Mesendoderm (in vitro differentiated cells): Measurements from ENCODE around the gene ZNF418.
"Not testable (repeated sequence)": the region's sequence is repeated elsewhere in the genome, so short reads cannot be mapped to it uniquely, and the experiment has no call there.

ENCODE experiments used
- DNase-seq: peaks from one replicate; pipeline ENCODE4 v3.0.0; 2013
- H2AK5ac ChIP-seq: 2 replicates; pipeline ENCODE4 v1.6.1; 2013; ENCODE audit warnings: low read length, inconsistent platforms
- H2BK120ac ChIP-seq: 2 replicates; pipeline ENCODE4 v1.6.1; 2013; ENCODE audit warnings: low read depth, mild to moderate bottlenecking, low read length, moderate library complexity, mixed read lengths
- H2BK15ac ChIP-seq: replicated peaks from 2 replicates; pipeline ENCODE4 v1.6.1; 2013; ENCODE audit warnings: low read depth, mild to moderate bottlenecking, moderate library complexity
- H2BK5ac ChIP-seq: 2 replicates; pipeline ENCODE4 v1.6.1; 2013; ENCODE audit warnings: low read length, inconsistent platforms
- H3K18ac ChIP-seq: 2 replicates; pipeline ENCODE4 v1.6.1; 2013; ENCODE audit warnings: mild to moderate bottlenecking, low read length, mixed read lengths
- H3K23ac ChIP-seq: one replicate; pipeline ENCODE4 v1.6.1; 2013; ENCODE audit warnings: low read length
- H3K27ac ChIP-seq: 2 replicates; pipeline ENCODE4 v1.5.1; 2013; ENCODE audit warnings: low read depth, mild to moderate bottlenecking, inconsistent platforms, low read length, moderate library complexity
- H3K27me3 ChIP-seq: 2 replicates; pipeline ENCODE4 v1.6.1; 2013; ENCODE audit warnings: low read length, control low read depth, mild to moderate bottlenecking, inconsistent platforms; ENCODE audit not compliant: insufficient read depth, poor library complexity
- H3K36me3 ChIP-seq: 2 replicates; pipeline ENCODE4 v1.6.1; 2013; ENCODE audit warnings: low read length, inconsistent platforms; ENCODE audit not compliant: control insufficient read depth, insufficient read depth
- H3K4ac ChIP-seq: one replicate; pipeline ENCODE4 v1.6.1; 2013; ENCODE audit warnings: low read depth, mild to moderate bottlenecking, low read length, moderate library complexity
- H3K4me1 ChIP-seq: 2 replicates; pipeline ENCODE4 v1.6.1; 2013; ENCODE audit warnings: low read depth, low read length, inconsistent platforms; ENCODE audit not compliant: control insufficient read depth
- H3K4me2 ChIP-seq: 2 replicates; pipeline ENCODE4 v1.6.1; 2013; ENCODE audit warnings: low read length
- H3K4me3 ChIP-seq: 2 replicates; pipeline ENCODE4 v1.5.1; 2013; ENCODE audit warnings: mild to moderate bottlenecking, low read length
- H3K56ac ChIP-seq: one replicate; pipeline ENCODE4 v1.6.1; 2013; ENCODE audit warnings: low read length
- H3K79me1 ChIP-seq: 2 replicates; pipeline ENCODE4 v1.6.1; 2013; ENCODE audit warnings: low read length, inconsistent platforms
- H3K79me2 ChIP-seq: 2 replicates; pipeline ENCODE4 v1.6.1; 2013; ENCODE audit warnings: mild to moderate bottlenecking, low read length; ENCODE audit not compliant: control insufficient read depth, insufficient read depth
- H3K9ac ChIP-seq: 2 replicates; pipeline ENCODE4 v1.6.1; 2013; ENCODE audit warnings: low read length, inconsistent platforms
- H4K5ac ChIP-seq: one replicate; pipeline ENCODE4 v1.6.1; 2013; ENCODE audit warnings: low read length
- H4K8ac ChIP-seq: one replicate; pipeline ENCODE4 v1.6.1; 2013; ENCODE audit warnings: low read depth, mild to moderate bottlenecking, control low read depth, low read length, moderate library complexity
- WGBS: extraction: QIAGEN DNeasy Blood & Tissue Kit; methylation state at CpG from one replicate; pipeline ENCODE4 v1.1.7; 2013; ENCODE audit warnings: low lambda C conversion rate, missing lambda C conversion rate; ENCODE audit not compliant: insufficient coverage; ENCODE audit errors: extremely low coverage; 5-methylcytosine and 5-hydroxymethylcytosine counted together

ZNF418 gene

DNA sequence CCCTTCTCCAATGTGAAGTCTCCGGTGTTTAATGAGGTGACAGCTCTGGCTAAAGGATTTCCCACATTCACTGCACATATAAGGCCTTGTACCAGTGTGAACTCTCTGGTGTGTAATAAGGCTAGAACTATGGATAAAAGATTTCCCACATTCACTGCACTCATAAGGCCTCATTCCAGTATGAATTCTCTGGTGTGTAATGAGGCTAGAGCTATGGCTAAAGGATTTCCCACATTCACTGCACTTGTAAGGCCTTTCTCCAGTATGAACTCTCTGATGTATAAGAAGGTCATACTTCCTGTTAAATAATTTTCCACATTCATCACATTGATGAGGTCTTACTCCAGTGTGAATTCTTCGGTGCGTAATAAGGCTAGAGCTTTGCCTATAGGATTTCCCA, 6.4 kb upstream of the ZNF418 start:
- Histone ChIP-seq H2AK5ac (no peak overlapping the region), H3K36me3 (peaks cover 11% of the 10 kb centered on the region), H3K4me3 (no peak overlapping the region), H3K4me2 (no peak overlapping the region), H3K18ac (no peak overlapping the region), H2BK120ac (no peak overlapping the region), H3K27me3 (no peaks in the 10 kb centered on the region), H3K79me1 (peaks cover 33% of the 10 kb centered on the region), H3K27ac (no peak overlapping the region), H2BK5ac (no peak overlapping the region), H3K4me1 (peaks cover 8% of the 10 kb centered on the region), H3K79me2 (peaks cover 37% of the 10 kb centered on the region), H4K5ac (no peak overlapping the region), H3K9ac (no peak overlapping the region), H3K56ac (no peak overlapping the region), H3K4ac (no peak overlapping the region), H2BK15ac (no peak overlapping the region), H3K23ac (no peak overlapping the region), H4K8ac (no peak overlapping the region)
- no peak for DNase-seq
- no CpG with 5 or more reads among the region's 3 CpGs for WGBS

DNA sequence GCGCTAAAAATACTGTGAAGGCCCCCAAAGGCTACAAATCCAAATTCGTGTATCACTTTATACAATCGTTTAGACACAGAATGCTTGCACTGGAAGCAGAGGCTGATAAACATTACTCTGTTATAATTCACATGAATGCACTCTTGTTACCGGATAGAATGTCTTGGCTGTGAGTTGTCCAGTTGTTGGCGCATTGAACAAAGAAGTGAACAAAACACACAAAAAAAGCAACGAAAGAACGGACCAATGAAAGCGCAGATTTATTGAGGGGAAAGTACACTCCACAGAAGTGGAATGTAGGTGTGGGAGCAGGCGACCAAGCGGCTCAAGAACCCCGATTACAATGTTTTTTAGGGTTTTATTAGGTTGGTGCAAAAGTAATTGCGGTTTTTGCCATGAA, 529 bp upstream of the ZNF418 start:
- no peak overlapping the region for H2BK120ac ChIP-seq
- no CpG with 5 or more reads among the region's 12 CpGs for whole genome bisulfite sequencing
- H3K23ac ChIP-seq, result no peak overlapping the region
- no peak overlapping the region for H2BK15ac ChIP-seq
- H3K4me2 ChIP-seq, result no peak overlapping the region
- no peak overlapping the region for H3K56ac ChIP-seq
- no peak overlapping the region for H2BK5ac ChIP-seq
- H3K18ac ChIP-seq, result no peak overlapping the region
- no peaks in the 10 kb centered on the region for H3K27me3 ChIP-seq
- peaks cover 15% of the 10 kb centered on the region for H3K79me1 ChIP-seq
- no peak overlapping the region for H3K4ac ChIP-seq
- no peaks in the 10 kb centered on the region for H3K4me1 ChIP-seq
- H3K9ac ChIP-seq, result no peak overlapping the region
- H4K5ac ChIP-seq, result no peak overlapping the region
- H3K27ac ChIP-seq, result no peak overlapping the region
- no peak overlapping the region for H3K4me3 ChIP-seq
- H4K8ac ChIP-seq, result no peak overlapping the region
- peaks cover 3% of the 10 kb centered on the region for H3K36me3 ChIP-seq
- no peak overlapping the region for H2AK5ac ChIP-seq
- DNase-seq, result no peak
- H3K79me2 ChIP-seq, result peaks cover 17% of the 10 kb centered on the region

DNA sequence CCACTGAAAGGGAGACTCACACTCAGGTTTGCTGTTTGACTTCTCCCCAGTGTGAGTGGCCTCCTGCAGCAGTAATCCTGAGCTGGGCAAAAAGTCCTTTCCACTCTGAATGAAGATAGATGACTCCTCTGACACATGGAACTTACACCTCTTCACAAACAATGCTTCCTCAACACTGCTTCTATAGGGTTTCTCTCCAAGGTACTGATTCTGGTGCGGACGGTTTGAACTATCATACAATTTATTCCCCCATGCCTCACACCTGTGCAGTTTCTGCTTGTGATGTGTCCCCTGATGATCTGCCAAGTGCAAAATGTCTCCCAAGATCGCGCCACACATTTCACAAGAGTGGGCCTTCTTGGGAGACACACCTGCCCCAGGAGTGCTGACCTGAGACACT, 7.6 kb downstream of the ZNF418 start:
- no peak overlapping the region for H2BK5ac ChIP-seq
- H2BK15ac ChIP-seq, result no peak overlapping the region
- H4K8ac ChIP-seq, result no peak overlapping the region
- peak overlapping the region; percentile 26 for H3K4me3 ChIP-seq
- no CpG with 5 or more reads among the region's 4 CpGs for WGBS
- DNase-seq, result no peak
- peaks cover 14% of the 10 kb centered on the region for H3K79me2 ChIP-seq
- no peak overlapping the region for H4K5ac ChIP-seq
- no peak overlapping the region for H3K56ac ChIP-seq
- H3K36me3 ChIP-seq, result peaks cover 31% of the 10 kb centered on the region
- H3K27ac ChIP-seq, result no peak overlapping the region
- no peak overlapping the region for H2BK120ac ChIP-seq
- no peak overlapping the region for H3K9ac ChIP-seq
- no peak overlapping the region for H2AK5ac ChIP-seq
- no peak overlapping the region for H3K23ac ChIP-seq
- H3K4me2 ChIP-seq, result no peak overlapping the region
- H3K27me3 ChIP-seq, result no peaks in the 10 kb centered on the region
- no peaks in the 10 kb centered on the region for H3K4me1 ChIP-seq
- no peak overlapping the region for H3K4ac ChIP-seq
- peaks cover 13% of the 10 kb centered on the region for H3K79me1 ChIP-seq
- no peak overlapping the region for H3K18ac ChIP-seq

DNA sequence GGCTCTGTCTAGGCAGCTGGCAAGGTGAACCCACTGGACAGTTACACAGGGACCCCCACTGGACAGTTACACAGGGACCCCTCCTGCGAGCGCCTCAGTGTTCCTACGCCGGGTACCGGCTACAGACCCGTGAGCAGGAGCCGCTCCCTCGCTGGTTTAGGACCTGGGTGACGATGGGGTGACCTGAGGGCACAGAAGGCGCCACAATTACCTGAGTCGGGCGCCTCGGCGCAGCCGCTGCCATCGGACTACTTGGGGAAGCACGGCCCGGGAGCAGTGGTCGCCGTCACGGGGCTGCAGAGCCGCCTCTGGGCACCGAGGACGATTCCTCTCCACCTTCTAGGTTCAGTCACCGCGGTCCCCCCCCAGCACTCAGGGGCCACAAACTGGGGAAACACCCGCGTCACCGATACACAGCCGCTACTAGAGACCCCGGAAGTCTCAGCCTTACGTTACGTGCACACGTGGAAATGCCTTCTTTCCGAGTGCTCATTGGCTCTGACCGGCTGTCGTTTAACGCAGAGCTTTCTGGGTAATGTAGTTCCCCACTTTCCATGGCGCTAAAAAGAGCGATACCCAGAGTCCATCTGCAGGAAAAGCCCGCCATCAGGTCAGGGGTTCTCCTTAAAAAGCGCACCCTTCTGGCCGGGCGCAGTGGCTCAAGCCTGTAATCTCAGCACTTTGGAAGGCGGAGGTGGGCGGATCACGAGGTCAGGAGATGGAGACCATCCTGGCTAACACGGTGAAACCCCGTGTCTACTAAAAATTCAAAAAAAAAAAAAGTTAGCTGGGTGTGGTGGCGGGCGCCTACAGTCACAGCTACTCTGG, 18.8 kb downstream of the ZNF418 start, which contains the start of gene ZNF417:
Gene ZNF417 (minus strand): TSS at position 425 of the 828 bp plus-strand sequence. CDS start 181 bp downstream, at position 244.
- Histone ChIP-seq H3K79me1 (peaks cover 12% of the 10 kb centered on the region), H3K9ac (peak within 1 kb of the TSS; percentile 92), H3K79me2 (peaks cover 15% of the 10 kb centered on the region), H3K4ac (peak within 1 kb of the TSS; percentile 38), H3K4me3 (peak within 1 kb of the TSS; percentile 86), H3K4me2 (peak within 1 kb of the TSS; percentile 94), H3K56ac (peak within 1 kb of the TSS; percentile 90)
- not testable (repeated sequence) for H3K18ac ChIP-seq, H2BK15ac ChIP-seq, H2AK5ac ChIP-seq, H3K4me1 ChIP-seq, H3K27ac ChIP-seq, H4K5ac ChIP-seq, H2BK5ac ChIP-seq, H2BK120ac ChIP-seq, H3K36me3 ChIP-seq, H3K27me3 ChIP-seq, H3K23ac ChIP-seq, H4K8ac ChIP-seq
- peak; percentile 100 for DNase-seq
- no CpG with 5 or more reads among the region's 51 CpGs for WGBS

DNA sequence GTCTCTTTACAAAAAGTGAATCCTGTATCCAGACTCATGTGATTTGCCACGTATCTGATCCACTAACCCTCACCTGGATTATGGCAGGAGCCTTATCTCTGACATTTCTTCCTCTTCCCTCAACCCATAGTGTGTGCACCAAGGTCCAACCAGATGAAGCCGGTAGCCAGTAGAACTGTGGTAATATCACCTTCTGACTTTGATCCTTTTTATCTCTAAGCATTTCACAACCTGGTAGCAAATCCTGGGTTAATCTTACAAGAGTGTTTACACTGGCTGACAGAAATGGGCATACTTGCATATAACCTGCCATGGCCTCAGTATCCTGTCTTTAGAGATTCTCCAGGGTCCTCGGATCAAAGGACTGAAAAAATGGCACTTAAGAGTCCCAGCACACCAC, 20.7 kb downstream of the ZNF418 start:
- Histone ChIP-seq H3K79me1 (peaks cover 12% of the 10 kb centered on the region), H3K18ac (no peak overlapping the region), H2BK5ac (no peak overlapping the region), H3K4me3 (no peak overlapping the region), H3K9ac (no peak overlapping the region), H2AK5ac (no peak overlapping the region), H3K79me2 (peaks cover 15% of the 10 kb centered on the region), H3K56ac (no peak overlapping the region), H3K4me1 (no peaks in the 10 kb centered on the region), H2BK120ac (no peak overlapping the region), H3K23ac (no peak overlapping the region), H3K4me2 (no peak overlapping the region), H3K27ac (no peak overlapping the region), H3K4ac (no peak overlapping the region), H3K36me3 (no peaks in the 10 kb centered on the region), H4K8ac (no peak overlapping the region), H3K27me3 (no peaks in the 10 kb centered on the region), H4K5ac (no peak overlapping the region), H2BK15ac (no peak overlapping the region)
- no peak for DNase-seq
- no CpG with 5 or more reads among the region's 3 CpGs for WGBS
